AG10803 (cell line): ENCODE measurements around the gene RGMB.

Source experiments
- DNase-seq: peaks from one replicate; pipeline ENCODE4 v3.0.0; 2010; ENCODE audit warnings: low read depth
- H3K4me3 ChIP-seq: 2 replicates; pipeline ENCODE4 v1.5.1; 2011; ENCODE audit warnings: mild to moderate bottlenecking, low read length, control low read depth
- CTCF ChIP-seq: conservative IDR thresholded peaks from 2 replicates; pipeline ENCODE4 v1.5.1; 2011; ENCODE audit warnings: mild to moderate bottlenecking, low read length, control low read depth, inconsistent platforms

RGMB gene

GRCh38 chr5:98836175-98836574, 62.7 kb downstream of the RGMB start:
- no peak for TF ChIP-seq CTCF
- no peak for DNase-seq
- no peak overlapping the region for H3K4me3 ChIP-seq

GRCh38 chr5:98839469-98840383, 66.3 kb downstream of the RGMB start:
- peak; percentile 8 for DNase-seq
- H3K4me3 ChIP-seq: peak overlapping the region; percentile 23; the same call in 1 of the 2 replicates
- peak; percentile 52 for TF ChIP-seq CTCF

GRCh38 chr5:98840946-98841345, 67.5 kb downstream of the RGMB start:
- no peak for TF ChIP-seq CTCF
- no peak for DNase-seq
- no peak overlapping the region for H3K4me3 ChIP-seq

GRCh38 chr5:98843481-98843880, 70.0 kb downstream of the RGMB start:
- no peak overlapping the region for H3K4me3 ChIP-seq
- DNase-seq: no peak
- TF ChIP-seq CTCF: no peak

GRCh38 chr5:98844865-98845264, 71.4 kb downstream of the RGMB start:
- no peak overlapping the region for H3K4me3 ChIP-seq
- no peak for DNase-seq

GRCh38 chr5:98845878-98846277, 72.4 kb downstream of the RGMB start:
- DNase-seq: no peak
- no peak overlapping the region for H3K4me3 ChIP-seq
- TF ChIP-seq CTCF: no peak

More at GRCh38 chr5:98844865-98845264, 71.4 kb downstream of the RGMB start:
- TF ChIP-seq CTCF: no peak
